Astrocyte (in vitro differentiated cells and primary cell): Measurements from ENCODE around the gene TAS2R50.

ENCODE experiments used
- EZH2 ChIP-seq: IDR thresholded peaks from 2 replicates; pipeline ENCODE4 v1.6.1; 2012; ENCODE audit warnings: mild to moderate bottlenecking, low read length, inconsistent platforms; ENCODE audit not compliant: insufficient read depth
- TF ChIP-seq, protein P1 (sequence below): IDR thresholded peaks from 2 replicates; pipeline ENCODE4 v1.5.1; 2011; ENCODE audit warnings: low read depth, mild to moderate bottlenecking, inconsistent platforms, low read length, moderate library complexity; ENCODE audit not compliant: insufficient read depth

DNA sequence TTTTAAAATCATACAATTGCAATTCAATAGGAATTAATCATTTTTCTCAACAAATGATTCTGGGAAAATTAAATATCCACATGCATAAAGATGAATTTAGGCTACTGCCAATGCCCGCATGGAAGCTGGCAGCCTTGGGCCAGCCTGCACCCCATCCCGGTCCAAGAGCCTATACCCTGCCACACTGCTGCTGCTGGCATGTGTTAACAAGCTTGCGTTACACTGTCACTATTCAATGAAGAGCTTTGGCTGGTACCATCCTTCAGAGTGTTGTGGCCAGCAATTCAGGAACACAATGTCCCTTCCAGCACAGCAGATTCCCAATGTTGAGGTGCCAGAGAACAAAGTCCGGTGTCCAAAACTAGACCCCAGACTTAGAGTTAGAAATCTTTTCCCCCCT is 34.1 kb downstream of the TAS2R50 start:
- TF ChIP-seq, protein P1, sequence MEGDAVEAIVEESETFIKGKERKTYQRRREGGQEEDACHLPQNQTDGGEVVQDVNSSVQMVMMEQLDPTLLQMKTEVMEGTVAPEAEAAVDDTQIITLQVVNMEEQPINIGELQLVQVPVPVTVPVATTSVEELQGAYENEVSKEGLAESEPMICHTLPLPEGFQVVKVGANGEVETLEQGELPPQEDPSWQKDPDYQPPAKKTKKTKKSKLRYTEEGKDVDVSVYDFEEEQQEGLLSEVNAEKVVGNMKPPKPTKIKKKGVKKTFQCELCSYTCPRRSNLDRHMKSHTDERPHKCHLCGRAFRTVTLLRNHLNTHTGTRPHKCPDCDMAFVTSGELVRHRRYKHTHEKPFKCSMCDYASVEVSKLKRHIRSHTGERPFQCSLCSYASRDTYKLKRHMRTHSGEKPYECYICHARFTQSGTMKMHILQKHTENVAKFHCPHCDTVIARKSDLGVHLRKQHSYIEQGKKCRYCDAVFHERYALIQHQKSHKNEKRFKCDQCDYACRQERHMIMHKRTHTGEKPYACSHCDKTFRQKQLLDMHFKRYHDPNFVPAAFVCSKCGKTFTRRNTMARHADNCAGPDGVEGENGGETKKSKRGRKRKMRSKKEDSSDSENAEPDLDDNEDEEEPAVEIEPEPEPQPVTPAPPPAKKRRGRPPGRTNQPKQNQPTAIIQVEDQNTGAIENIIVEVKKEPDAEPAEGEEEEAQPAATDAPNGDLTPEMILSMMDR, result no peak
- TF ChIP-seq EZH2, result no peak
